Small intestine (tissue), 7 donors: ENCODE measurements around the gene B9D2. TPM values are rescaled to one million over a fixed set of nuclear protein-coding genes. Genes with fewer than 3 reads are reported as not detected.

Source experiments
- DNase-seq, 2 donors: peaks; one replicate each; pipeline versions ENCODE4 v3.0.0 to v3.0.0-alpha.2; 2013
- FAIRE-seq: peaks from 2 replicates; lab custom pipeline; 2012; peaks lifted over from hg19 to GRCh38; lab: Jason Lieb, UNC
- H3K27ac ChIP-seq, 3 donors: one replicate each; pipeline ENCODE4 v1.5.1; 2013; ENCODE audit warnings: low read length in 2 of 3, mild to moderate bottlenecking in 2 of 3, control low read depth in 1 of 3, inconsistent platforms in 1 of 3, low read depth in 1 of 3, moderate library complexity in 1 of 3
- H3K27me3 ChIP-seq, 3 donors: one replicate each; pipeline ENCODE4 v1.6.1; 2013; ENCODE audit warnings: low read length in 3 of 3, inconsistent platforms in 1 of 3; ENCODE audit not compliant: control insufficient read depth in 3 of 3, insufficient read depth in 3 of 3
- H3K36me3 ChIP-seq, 3 donors: one replicate each; pipeline ENCODE4 v1.6.1; 2013; ENCODE audit warnings: low read length in 3 of 3, inconsistent platforms in 1 of 3, low read depth in 1 of 3, mild to moderate bottlenecking in 1 of 3, moderate library complexity in 1 of 3; ENCODE audit not compliant: control insufficient read depth in 3 of 3, insufficient read depth in 2 of 3
- H3K4me1 ChIP-seq, 3 donors: one replicate each; pipeline ENCODE4 v1.6.1; 2013; ENCODE audit warnings: low read length in 2 of 3, inconsistent platforms in 1 of 3, low read depth in 1 of 3, mild to moderate bottlenecking in 1 of 3, moderate library complexity in 1 of 3; ENCODE audit not compliant: control insufficient read depth in 3 of 3, insufficient read depth in 2 of 3
- H3K4me3 ChIP-seq, 3 donors: one replicate each; pipeline ENCODE4 v1.5.1; 2013; ENCODE audit warnings: low read length in 3 of 3, control low read depth in 1 of 3, inconsistent platforms in 1 of 3, low read depth in 1 of 3, mild to moderate bottlenecking in 1 of 3, moderate library complexity in 1 of 3
- H3K9me3 ChIP-seq, 2 donors: one replicate each; pipeline ENCODE4 v1.6.1; 2013; ENCODE audit warnings: low read depth in 1 of 2, low read length in 1 of 2; ENCODE audit not compliant: control insufficient read depth in 2 of 2, insufficient read depth in 1 of 2
- WGBS, 3 donors: extraction: QIAGEN DNeasy Blood & Tissue Kit; methylation state at CpG; one replicate each; pipeline ENCODE4 v1.1.7; 2013; 5-methylcytosine and 5-hydroxymethylcytosine counted together
- polyA plus RNA-seq, 4 donors: library from polyadenylated mRNA; stranded (reverse) in 3 of 4; unstranded in 1 of 4; fragments of 200-250 nt in 3 of 4; fragments of 120-200 nt in 1 of 4; gene quantifications; one replicate each; pipeline versions ENCODE4 v1.2.1 to v1.2.3, GENCODE V29; 2013
- donor health status: healthy with polysubstance abuse.
- donor health status: control.
- donor health status: control.
- donor health status: Bipolar disorder and iron deficiency.
- donor health status: healthy.

B9D2 gene
- polyA plus RNA-seq, 4 donors, result 4.7 to 9.8 (median 5.9) TPM

- H3K4me1 ChIP-seq, result peaks cover 0 to 20% (median 0%) of the 10 kb centered on the region in 3 donors
- DNase-seq (peak in 1 of 2 donors; percentile 41), FAIRE-seq (no peak)
- H3K27ac ChIP-seq, result no peak overlapping the region
- no peaks in the 10 kb centered on the region for H3K27me3 ChIP-seq
- 37 to 62% (median 54%) methylated on average over 4 of the region's 4 CpGs for WGBS, 3 donors
- peaks cover 2 to 55% (median 4%) of the 10 kb centered on the region in 3 donors for H3K36me3 ChIP-seq
- H3K4me3 ChIP-seq, result no peak overlapping the region
- H3K9me3 ChIP-seq, result no peaks in the 10 kb centered on the region
These were observed 44.3 kb upstream of the B9D2 start for GRCh38 chr19:41408256-41408655.

- DNase-seq (no peak), FAIRE-seq (no peak)
- 58 to 72% (median 69%) methylated on average over 4 of the region's 4 CpGs for WGBS, 3 donors
- no peaks in the 10 kb centered on the region for H3K9me3 ChIP-seq
- no peak overlapping the region for H3K27ac ChIP-seq
- no peaks in the 10 kb centered on the region for H3K27me3 ChIP-seq
- H3K36me3 ChIP-seq, result peaks cover 2 to 53% (median 2%) of the 10 kb centered on the region in 3 donors
- H3K4me1 ChIP-seq, result peaks cover 0 to 20% (median 0%) of the 10 kb centered on the region in 3 donors
- H3K4me3 ChIP-seq, result no peak overlapping the region
These were observed 43.3 kb upstream of the B9D2 start for GRCh38 chr19:41407271-41407670.

- Histone ChIP-seq H3K27me3 (no peaks in the 10 kb centered on the region), H3K36me3 (peaks cover 0 to 43% (median 0%) of the 10 kb centered on the region in 3 donors)
- no peak for FAIRE-seq
These were observed 41.8 kb upstream of the B9D2 start for GRCh38 chr19:41405776-41406175.

GRCh38 chr19:41403181-41403970, 39.4 kb upstream of the B9D2 start:
- no peaks in the 10 kb centered on the region for H3K9me3 ChIP-seq
- H3K27ac ChIP-seq, result no peak overlapping the region
- peaks cover 0 to 38% (median 0%) of the 10 kb centered on the region in 3 donors for H3K36me3 ChIP-seq
- no peak overlapping the region for H3K4me3 ChIP-seq
- WGBS, 3 donors, result 24 to 49% (median 38%) methylated on average over 12 of the region's 12 CpGs
- FAIRE-seq, result no peak
- H3K27me3 ChIP-seq, result no peaks in the 10 kb centered on the region
- peaks cover 3 to 8% (median 8%) of the 10 kb centered on the region in 3 donors for H3K4me1 ChIP-seq
- DNase-seq, result peak in 1 of 2 donors; percentile 29

More at GRCh38 chr19:41405776-41406175, 41.8 kb upstream of the B9D2 start:
- 80 to 88% (median 87%) methylated on average over 6 of the region's 6 CpGs for WGBS, 3 donors
- Histone ChIP-seq H3K4me3 (no peak overlapping the region), H3K27ac (no peak overlapping the region), H3K9me3 (no peaks in the 10 kb centered on the region), H3K4me1 (peaks cover 0 to 20% (median 0%) of the 10 kb centered on the region in 3 donors)
- no peak for DNase-seq

GRCh38 chr19:41402010-41402409, 38.1 kb upstream of the B9D2 start:
- H3K27ac ChIP-seq, result no peak overlapping the region
- no peak for DNase-seq
- WGBS, 3 donors, result 79 to 82% (median 81%) methylated on average over 3 of the region's 3 CpGs
- peaks cover 3 to 9% (median 7%) of the 10 kb centered on the region in 3 donors for H3K4me1 ChIP-seq
- no peak for FAIRE-seq
- H3K4me3 ChIP-seq, result no peak overlapping the region
- no peaks in the 10 kb centered on the region for H3K27me3 ChIP-seq
- H3K9me3 ChIP-seq, result no peaks in the 10 kb centered on the region
- peaks cover 0 to 29% (median 0%) of the 10 kb centered on the region in 3 donors for H3K36me3 ChIP-seq

- DNase-seq (no peak), FAIRE-seq (no peak)
- Histone ChIP-seq H3K36me3 (peaks cover 0 to 27% (median 0%) of the 10 kb centered on the region in 3 donors), H3K27ac (no peak overlapping the region), H3K4me3 (no peak overlapping the region), H3K27me3 (no peaks in the 10 kb centered on the region), H3K4me1 (peaks cover 3 to 9% (median 7%) of the 10 kb centered on the region in 3 donors), H3K9me3 (no peaks in the 10 kb centered on the region)
- WGBS, 3 donors, result 69 to 81% (median 80%) methylated on average over 4 of the region's 4 CpGs
These were observed 37.5 kb upstream of the B9D2 start for GRCh38 chr19:41401483-41401882.

- H3K36me3 ChIP-seq, result peaks cover 0 to 22% (median 0%) of the 10 kb centered on the region in 3 donors
- H3K27me3 ChIP-seq, result no peaks in the 10 kb centered on the region
- no peak overlapping the region for H3K4me3 ChIP-seq
- H3K4me1 ChIP-seq, result peaks cover 3 to 9% (median 7%) of the 10 kb centered on the region in 3 donors
- DNase-seq (no peak), FAIRE-seq (no peak)
- no peaks in the 10 kb centered on the region for H3K9me3 ChIP-seq
- H3K27ac ChIP-seq, result no peak overlapping the region
- WGBS, 3 donors, result 85 to 93% (median 88%) methylated on average over 2 of the region's 2 CpGs
These were observed 35.6 kb upstream of the B9D2 start for GRCh38 chr19:41399525-41399924.

GRCh38 chr19:41399091-41399490, 35.1 kb upstream of the B9D2 start:
- Histone ChIP-seq H3K4me3 (peak overlapping the region in 1 of 3 donors; percentile 4), H3K27ac (no peak overlapping the region), H3K36me3 (peaks cover 0 to 23% (median 0%) of the 10 kb centered on the region in 3 donors), H3K4me1 (peaks cover 3 to 9% (median 7%) of the 10 kb centered on the region in 3 donors), H3K9me3 (no peaks in the 10 kb centered on the region), H3K27me3 (no peaks in the 10 kb centered on the region)
- 77 to 89% (median 89%) methylated on average over 3 of the region's 3 CpGs for WGBS, 3 donors
- FAIRE-seq, result no peak
- no peak for DNase-seq
